Measurements from ENCODE around the gene KRTAP4-9. TPM values are rescaled to one million over a fixed set of nuclear protein-coding genes. Genes with fewer than 3 reads are reported as not detected.
"Not testable (repeated sequence)": the region's sequence is repeated elsewhere in the genome, so short reads cannot be mapped to it uniquely, and the experiment has no call there.

The KRTAP4-9 gene
- not detected for total RNA-seq
- not detected for polyA plus RNA-seq

DNA sequence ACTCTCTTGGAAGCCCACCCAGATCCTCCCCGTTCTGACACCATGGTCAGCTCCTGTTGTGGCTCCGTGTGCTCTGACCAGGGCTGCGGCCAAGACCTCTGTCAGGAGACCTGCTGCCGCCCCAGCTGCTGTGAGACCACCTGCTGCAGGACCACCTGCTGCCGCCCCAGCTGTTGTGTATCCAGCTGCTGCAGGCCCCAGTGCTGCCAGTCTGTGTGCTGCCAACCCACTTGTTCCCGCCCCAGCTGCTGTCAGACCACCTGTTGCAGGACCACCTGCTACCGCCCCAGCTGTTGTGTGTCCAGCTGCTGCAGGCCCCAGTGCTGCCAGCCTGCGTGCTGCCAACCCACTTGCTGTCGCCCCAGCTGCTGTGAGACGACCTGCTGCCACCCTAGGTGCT lies at the start of gene KRTAP4-9:
Gene KRTAP4-9 (plus strand): TSS at position 43 of the 400 bp plus-strand sequence. CDS start 0 bp downstream, at position 43.
- H3K9me3 ChIP-seq; intact Hi-C loops (cut with DNase I); H3K27ac ChIP-seq; H3K4me1 ChIP-seq; ATAC-seq; H3K4me3 ChIP-seq; FAIRE-seq; DNase-seq; H3K36me3 ChIP-seq; H3K27me3 ChIP-seq: not testable (repeated sequence)
- WGBS, 2 donors, result 57 to 59% methylated on average over 6 to 10 of the region's 10 CpGs

DNA sequence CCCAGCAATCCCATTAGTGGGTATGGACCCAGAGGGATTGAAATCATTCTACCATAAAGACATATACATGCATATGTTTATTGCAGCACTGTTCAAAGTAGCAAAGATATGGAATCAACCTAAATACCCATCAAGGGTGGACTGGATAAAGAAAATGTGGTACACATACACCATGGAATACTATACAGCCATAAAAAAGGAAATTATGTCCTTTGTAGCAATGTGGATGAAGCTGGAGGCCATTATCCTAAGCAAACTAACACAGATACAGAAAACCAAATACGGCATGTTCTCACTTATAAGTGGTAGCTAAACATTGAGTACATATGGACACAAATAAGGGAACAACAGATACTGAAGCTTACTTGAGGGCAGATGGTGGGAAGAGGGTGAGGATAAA lies 47.6 kb upstream of the KRTAP4-9 start:
- Histone ChIP-seq H3K27me3 (peaks cover 0 to 10% (median 3%) of the 10 kb centered on the region in 4 donors), H3K27ac (no peak overlapping the region), H3K36me3 (no peaks in the 10 kb centered on the region), H3K4me1 (no peaks in the 10 kb centered on the region), H3K4me3 (no peak overlapping the region), H3K9me3 (no peaks in the 10 kb centered on the region)
- intact Hi-C loops (cut with DNase I), result no loop called here
- TF ChIP-seq, protein P1, sequence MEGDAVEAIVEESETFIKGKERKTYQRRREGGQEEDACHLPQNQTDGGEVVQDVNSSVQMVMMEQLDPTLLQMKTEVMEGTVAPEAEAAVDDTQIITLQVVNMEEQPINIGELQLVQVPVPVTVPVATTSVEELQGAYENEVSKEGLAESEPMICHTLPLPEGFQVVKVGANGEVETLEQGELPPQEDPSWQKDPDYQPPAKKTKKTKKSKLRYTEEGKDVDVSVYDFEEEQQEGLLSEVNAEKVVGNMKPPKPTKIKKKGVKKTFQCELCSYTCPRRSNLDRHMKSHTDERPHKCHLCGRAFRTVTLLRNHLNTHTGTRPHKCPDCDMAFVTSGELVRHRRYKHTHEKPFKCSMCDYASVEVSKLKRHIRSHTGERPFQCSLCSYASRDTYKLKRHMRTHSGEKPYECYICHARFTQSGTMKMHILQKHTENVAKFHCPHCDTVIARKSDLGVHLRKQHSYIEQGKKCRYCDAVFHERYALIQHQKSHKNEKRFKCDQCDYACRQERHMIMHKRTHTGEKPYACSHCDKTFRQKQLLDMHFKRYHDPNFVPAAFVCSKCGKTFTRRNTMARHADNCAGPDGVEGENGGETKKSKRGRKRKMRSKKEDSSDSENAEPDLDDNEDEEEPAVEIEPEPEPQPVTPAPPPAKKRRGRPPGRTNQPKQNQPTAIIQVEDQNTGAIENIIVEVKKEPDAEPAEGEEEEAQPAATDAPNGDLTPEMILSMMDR (IDR thresholded peaks at IDR 0.05), result no peak
- 88 to 93% methylated on average over 1 of the region's 1 CpG for WGBS, 2 donors
- no peak for ATAC-seq
- no peak for DNase-seq
- FAIRE-seq, result no peak

DNA sequence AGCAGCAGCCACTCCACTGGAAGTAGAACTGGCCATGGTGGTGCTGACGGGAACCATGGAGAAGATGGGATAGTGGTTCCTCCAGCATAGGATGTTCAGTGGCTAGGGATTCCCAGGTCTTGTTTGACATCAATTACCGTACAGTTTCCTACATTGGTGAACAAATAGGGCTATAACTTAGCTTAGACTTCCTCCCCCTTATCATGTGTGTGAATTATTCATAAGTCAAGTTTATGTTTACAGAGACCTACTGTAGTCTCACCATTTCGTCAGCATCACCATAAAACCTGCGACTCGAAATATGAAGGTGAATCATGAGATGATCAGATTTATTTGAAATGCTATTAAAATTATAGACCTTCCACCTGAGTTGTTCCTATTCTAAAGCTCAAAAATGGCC lies 46.4 kb upstream of the KRTAP4-9 start:
- H3K36me3 ChIP-seq, result no peaks in the 10 kb centered on the region
- no peak overlapping the region for H3K27ac ChIP-seq
- H3K4me3 ChIP-seq, result no peak overlapping the region
- intact Hi-C loops (cut with DNase I), result no loop called here
- no peaks in the 10 kb centered on the region for H3K9me3 ChIP-seq
- no peak for DNase-seq
- peaks cover 0 to 10% (median 3%) of the 10 kb centered on the region in 4 donors for H3K27me3 ChIP-seq
- 67 to 86% methylated on average over 5 of the region's 5 CpGs for WGBS, 2 donors
- ATAC-seq, result no peak
- no peak for FAIRE-seq
- H3K4me1 ChIP-seq, result no peaks in the 10 kb centered on the region
- TF ChIP-seq, protein P1 (IDR thresholded peaks at IDR 0.05), result no peak

DNA sequence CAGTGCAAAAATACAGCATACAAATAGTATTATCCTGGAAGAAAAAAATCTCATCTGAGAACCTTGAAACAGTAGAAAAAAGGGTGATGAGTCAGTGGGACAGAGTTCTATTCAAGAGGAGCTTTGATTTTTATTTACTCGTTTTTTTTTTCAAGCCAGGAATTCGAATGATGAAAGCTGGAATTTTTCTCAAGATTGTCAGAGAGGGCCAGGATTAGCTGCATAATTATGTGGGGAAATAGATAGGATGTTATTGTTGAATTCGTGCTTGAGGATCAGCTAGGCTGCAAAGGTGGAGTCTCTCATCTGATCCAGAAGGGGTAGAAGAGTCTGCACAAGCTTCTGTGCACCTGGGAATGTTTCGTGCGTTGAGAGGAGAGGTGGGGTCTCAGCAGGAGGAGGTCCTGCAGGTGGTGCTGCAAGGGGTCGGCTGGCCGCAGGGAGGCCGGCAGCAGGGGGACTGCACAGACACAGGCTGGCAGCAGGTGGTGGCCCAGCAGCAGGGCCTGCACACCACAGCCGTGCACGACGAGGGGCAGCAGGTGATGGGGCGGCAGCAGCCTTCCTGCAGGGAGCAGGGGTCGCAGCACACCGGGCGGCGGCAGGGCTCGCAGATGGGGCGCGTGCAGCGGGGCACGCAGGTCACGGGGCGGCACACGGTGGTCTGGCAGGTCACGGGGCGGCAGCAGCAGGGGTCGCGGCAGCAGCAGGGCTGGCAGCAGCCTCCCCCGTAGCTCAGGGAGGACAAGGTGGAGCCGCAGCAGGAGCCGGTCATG lies 45.7 kb upstream of the KRTAP4-9 start:
- WGBS, 2 donors, result 23 to 33% methylated on average over 10 to 13 of the region's 31 CpGs
- H3K36me3 ChIP-seq; ATAC-seq; H3K4me3 ChIP-seq; DNase-seq; intact Hi-C loops (cut with DNase I); H3K4me1 ChIP-seq; FAIRE-seq; H3K27me3 ChIP-seq; H3K27ac ChIP-seq; H3K9me3 ChIP-seq: not testable (repeated sequence)

DNA sequence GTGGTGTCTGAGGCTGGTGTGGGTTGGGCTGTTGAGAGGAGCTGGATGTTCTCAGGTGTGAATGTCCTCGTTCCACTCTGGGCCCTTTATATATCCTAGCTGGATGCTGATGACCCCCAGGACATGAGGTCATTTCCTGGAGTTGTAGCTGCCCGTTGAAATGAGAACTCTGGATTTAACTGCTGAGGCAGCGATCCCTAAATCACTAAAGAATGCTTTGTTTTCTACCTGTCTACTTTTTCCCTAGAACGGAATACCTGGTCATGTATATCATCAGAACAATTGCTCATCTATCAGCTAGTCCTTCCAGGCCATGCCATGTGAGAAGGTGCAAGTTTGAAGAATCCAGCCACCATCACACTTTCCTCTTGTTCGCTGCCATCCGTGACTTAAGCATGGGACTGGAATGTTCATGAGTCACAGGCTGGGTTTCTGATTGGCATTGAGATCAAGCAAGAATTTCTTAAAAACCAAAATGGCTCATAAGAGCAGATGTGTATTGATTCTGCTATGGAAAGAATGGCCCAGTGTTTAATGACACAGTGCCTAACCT lies 45.1 kb upstream of the KRTAP4-9 start, which contains the start of gene KRTAP2-3:
Gene KRTAP2-3 (minus strand): TSS at position 63 of the 553 bp plus-strand sequence. CDS start 64 bp downstream, outside the sequence.
- ATAC-seq (no peak), FAIRE-seq (no peak), DNase-seq (no peak)
- intact Hi-C loops (cut with DNase I), result no loop called here
- Histone ChIP-seq H3K27ac (no peak within 1 kb of the TSS), H3K9me3 (no peaks in the 10 kb centered on the region), H3K27me3 (peaks cover 0 to 10% (median 3%) of the 10 kb centered on the region in 4 donors), H3K4me1 (no peaks in the 10 kb centered on the region), H3K4me3 (no peak within 1 kb of the TSS), H3K36me3 (no peaks in the 10 kb centered on the region)
- TF ChIP-seq, protein P1 (IDR thresholded peaks at IDR 0.05), result no peak
- WGBS, 2 donors, result 52 to 54% methylated on average over 6 of the region's 6 CpGs

DNA sequence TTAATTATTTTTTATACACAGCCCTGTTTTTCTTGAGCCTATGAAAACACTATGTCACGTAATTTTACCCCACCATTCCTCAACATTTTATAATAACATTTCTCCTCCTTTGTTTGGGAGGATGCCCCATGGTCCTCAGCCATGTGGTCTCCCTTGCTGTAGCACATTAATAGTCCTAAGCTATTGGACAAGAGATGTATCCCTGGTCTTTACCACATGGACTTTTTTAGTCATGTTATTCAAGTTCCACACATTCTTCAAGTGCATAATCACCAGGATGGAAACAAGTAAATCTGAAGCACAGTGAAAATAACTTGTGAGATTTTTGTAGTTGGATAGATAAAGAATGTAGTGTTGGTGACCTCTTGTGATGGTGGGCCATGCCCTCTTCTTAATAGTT lies 43.2 kb upstream of the KRTAP4-9 start:
- no peak for FAIRE-seq
- Histone ChIP-seq H3K9me3 (no peaks in the 10 kb centered on the region), H3K36me3 (no peaks in the 10 kb centered on the region), H3K4me1 (no peaks in the 10 kb centered on the region), H3K27ac (no peak overlapping the region), H3K4me3 (no peak overlapping the region), H3K27me3 (peaks cover 0 to 10% (median 3%) of the 10 kb centered on the region in 4 donors)
- DNase-seq, result no peak
- TF ChIP-seq, protein P1 (IDR thresholded peaks at IDR 0.05), result no peak
- 65 to 72% methylated on average over 1 of the region's 1 CpG for WGBS, 2 donors
- ATAC-seq, result peak in 1 of 4 donors; percentile 29
- intact Hi-C loops (cut with DNase I), result no loop called here
